ENCODE data around the gene KLF5.

Gene KLF5

GRCh38 chr13:73069206-73069805 is 10.5 kb downstream of the KLF5 start:
- TF ChIP-seq CTCF (conservative IDR thresholded peaks at IDR 0.05) = no peak
- H3K27ac ChIP-seq = no peak overlapping the region

- no peak overlapping the region for H3K27ac ChIP-seq
- TF ChIP-seq CTCF (conservative IDR thresholded peaks at IDR 0.05) = no peak
Measured at GRCh38 chr13:73070451-73071098, 11.8 kb downstream of the KLF5 start.

GRCh38 chr13:73072239-73072900 is 13.6 kb downstream of the KLF5 start:
- H3K27ac ChIP-seq = no peak overlapping the region
- no peak for TF ChIP-seq CTCF (conservative IDR thresholded peaks at IDR 0.05)

- no peak overlapping the region for H3K27ac ChIP-seq
- TF ChIP-seq CTCF (conservative IDR thresholded peaks at IDR 0.05) = no peak
Measured at GRCh38 chr13:73073050-73073449, 14.2 kb downstream of the KLF5 start.

- TF ChIP-seq CTCF (conservative IDR thresholded peaks at IDR 0.05) = no peak
- H3K27ac ChIP-seq = no peak overlapping the region
Measured at GRCh38 chr13:73074014-73074413, 15.2 kb downstream of the KLF5 start.

- TF ChIP-seq CTCF (conservative IDR thresholded peaks at IDR 0.05) = no peak
- H3K27ac ChIP-seq = peak overlapping the region; percentile 68
Measured at GRCh38 chr13:73074926-73075325, 16.1 kb downstream of the KLF5 start.

- TF ChIP-seq CTCF (conservative IDR thresholded peaks at IDR 0.05) = no peak
- H3K27ac ChIP-seq = peak overlapping the region; percentile 68
Measured at GRCh38 chr13:73075546-73075945, 16.7 kb downstream of the KLF5 start.

Data from VCaP (cell line).